Loucy (cell line): Measurements from ENCODE around the gene GLO1.

Experiments used
- H2AFZ ChIP-seq: fragments of 200-600 bp; sonication (generic); 2 replicates; pipeline ENCODE4 v1.6.0; 2016; ENCODE audit warnings: antibody characterized with exemption, mild to moderate bottlenecking, low read length, moderate library complexity
- H3F3A ChIP-seq: fragments of 200-600 bp; 2 replicates; pipeline ENCODE4 v1.6.0; 2016; ENCODE audit warnings: antibody characterized with exemption, low read depth, mild to moderate bottlenecking
- H3K27me3 ChIP-seq: fragments of 200-600 bp; sonication (generic); 2 replicates; pipeline ENCODE4 v1.6.1; 2014; ENCODE audit warnings: low read length, mild to moderate bottlenecking; ENCODE audit not compliant: insufficient read depth, poor library complexity, severe bottlenecking
- H3K36me3 ChIP-seq: fragments of 200-600 bp; sonication (generic); 2 replicates; pipeline ENCODE4 v1.6.1; 2016; ENCODE audit warnings: low read length; ENCODE audit not compliant: insufficient read depth
- H3K4me1 ChIP-seq: fragments of 200-600 bp; sonication (generic); 2 replicates; pipeline ENCODE4 v1.5.1; 2014; ENCODE audit warnings: low read length, mild to moderate bottlenecking; ENCODE audit not compliant: insufficient read depth, poor library complexity, severe bottlenecking
- H3K4me2 ChIP-seq: fragments of 200-600 bp; sonication (generic); 2 replicates; pipeline ENCODE4 v1.6.0; 2014; ENCODE audit warnings: antibody characterized with exemption, low read length, low read depth, mild to moderate bottlenecking; ENCODE audit not compliant: poor library complexity, severe bottlenecking
- H3K4me3 ChIP-seq: fragments of 200-600 bp; sonication (generic); 2 replicates; pipeline ENCODE4 v1.5.1; 2014; ENCODE audit warnings: low read length, mild to moderate bottlenecking, mixed read lengths; ENCODE audit not compliant: poor library complexity, severe bottlenecking
- H3K79me2 ChIP-seq: fragments of 200-600 bp; sonication (generic); 2 replicates; pipeline ENCODE4 v1.6.1; 2014; ENCODE audit warnings: low read length; ENCODE audit not compliant: insufficient read depth
- H3K9ac ChIP-seq: fragments of 200-600 bp; sonication (generic); 2 replicates; pipeline ENCODE4 v1.6.0; 2014; ENCODE audit warnings: mild to moderate bottlenecking, low read depth, low read length, moderate library complexity; ENCODE audit not compliant: poor library complexity, severe bottlenecking
- H3K9me2 ChIP-seq: fragments of 200-600 bp; sonication (generic); replicated peaks from 2 replicates; pipeline ENCODE4 v1.6.1; 2016; ENCODE audit warnings: low read depth, low read length, mixed read lengths
- H3K9me3 ChIP-seq: fragments of 200-600 bp; sonication (generic); 2 replicates; pipeline ENCODE4 v1.6.1; 2014; ENCODE audit warnings: mild to moderate bottlenecking, antibody characterized with exemption, low read length, low read depth; ENCODE audit not compliant: insufficient read depth
- H4K20me1 ChIP-seq: fragments of 200-600 bp; sonication (generic); 2 replicates; pipeline ENCODE4 v1.6.0; 2014; ENCODE audit warnings: antibody characterized with exemption, low read length, mild to moderate bottlenecking; ENCODE audit not compliant: insufficient read depth, poor library complexity, severe bottlenecking
- CTCF ChIP-seq: fragments of 200-600 bp; sonication (generic); conservative IDR thresholded peaks from 2 replicates; pipeline ENCODE4 v1.5.1; 2014; ENCODE audit warnings: mild to moderate bottlenecking, antibody characterized with exemption, low read length
- EZH2phosphoT487 ChIP-seq: fragments of 200-600 bp; IDR thresholded peaks from 2 replicates; pipeline ENCODE4 v1.6.1; 2018; ENCODE audit warnings: antibody characterized with exemption, mild to moderate bottlenecking, moderate library complexity, borderline replicate concordance

The GLO1 gene

GRCh38 chr6:38722038-38722437, 19.1 kb upstream of the GLO1 start:
- Histone ChIP-seq H3K9ac (no peak overlapping the region), H3K36me3 (no peaks in the 10 kb centered on the region), H3K79me2 (no peaks in the 10 kb centered on the region), H3K4me2 (no peak overlapping the region), H3K27me3 (no peaks in the 10 kb centered on the region), H2AFZ (no peak overlapping the region), H3K4me3 (no peak overlapping the region), H3K9me3 (no peaks in the 10 kb centered on the region), H3F3A (no peaks in the 10 kb centered on the region), H4K20me1 (no peaks in the 10 kb centered on the region), H3K9me2 (no peaks in the 10 kb centered on the region), H3K4me1 (no peaks in the 10 kb centered on the region)
- TF ChIP-seq CTCF, result no peak
- no peak for TF ChIP-seq EZH2phosphoT487

- Histone ChIP-seq H3K4me2 (no peak overlapping the region), H3K4me1 (no peaks in the 10 kb centered on the region), H3K4me3 (no peak overlapping the region), H3K27me3 (no peaks in the 10 kb centered on the region), H3K9me2 (no peaks in the 10 kb centered on the region), H3F3A (no peaks in the 10 kb centered on the region), H3K9me3 (no peaks in the 10 kb centered on the region), H3K9ac (no peak overlapping the region), H3K36me3 (no peaks in the 10 kb centered on the region), H2AFZ (no peak overlapping the region), H4K20me1 (no peaks in the 10 kb centered on the region), H3K79me2 (no peaks in the 10 kb centered on the region)
- TF ChIP-seq EZH2phosphoT487 (no peak), CTCF (peak; percentile 55)
Measured at GRCh38 chr6:38720295-38720694, 17.4 kb upstream of the GLO1 start.

- no peaks in the 10 kb centered on the region for H3F3A ChIP-seq
- no peaks in the 10 kb centered on the region for H4K20me1 ChIP-seq
- no peak for TF ChIP-seq CTCF
- TF ChIP-seq EZH2phosphoT487, result no peak
- H3K27me3 ChIP-seq, result no peaks in the 10 kb centered on the region
- H3K4me2 ChIP-seq, result no peak overlapping the region
- H3K79me2 ChIP-seq, result no peaks in the 10 kb centered on the region
- H3K9me2 ChIP-seq, result no peaks in the 10 kb centered on the region
- H2AFZ ChIP-seq, result no peak overlapping the region
- H3K4me3 ChIP-seq, result no peak overlapping the region
- no peaks in the 10 kb centered on the region for H3K36me3 ChIP-seq
- H3K9me3 ChIP-seq, result no peaks in the 10 kb centered on the region
- H3K9ac ChIP-seq, result no peak overlapping the region
- H3K4me1 ChIP-seq, result peaks cover 2% of the 10 kb centered on the region
Measured at GRCh38 chr6:38719358-38719757, 16.4 kb upstream of the GLO1 start.
